Measurements from ENCODE around the gene BCL2L12. TPM values are rescaled to one million over a fixed set of nuclear protein-coding genes. Genes with fewer than 3 reads are reported as not detected.
"Not testable (repeated sequence)": the region's sequence is repeated elsewhere in the genome, so short reads cannot be mapped to it uniquely, and the experiment has no call there.

Gene BCL2L12
- total RNA-seq, 4 donors from 2014 or later: 4.7 to 8.1 (median 7.2) TPM

DNA sequence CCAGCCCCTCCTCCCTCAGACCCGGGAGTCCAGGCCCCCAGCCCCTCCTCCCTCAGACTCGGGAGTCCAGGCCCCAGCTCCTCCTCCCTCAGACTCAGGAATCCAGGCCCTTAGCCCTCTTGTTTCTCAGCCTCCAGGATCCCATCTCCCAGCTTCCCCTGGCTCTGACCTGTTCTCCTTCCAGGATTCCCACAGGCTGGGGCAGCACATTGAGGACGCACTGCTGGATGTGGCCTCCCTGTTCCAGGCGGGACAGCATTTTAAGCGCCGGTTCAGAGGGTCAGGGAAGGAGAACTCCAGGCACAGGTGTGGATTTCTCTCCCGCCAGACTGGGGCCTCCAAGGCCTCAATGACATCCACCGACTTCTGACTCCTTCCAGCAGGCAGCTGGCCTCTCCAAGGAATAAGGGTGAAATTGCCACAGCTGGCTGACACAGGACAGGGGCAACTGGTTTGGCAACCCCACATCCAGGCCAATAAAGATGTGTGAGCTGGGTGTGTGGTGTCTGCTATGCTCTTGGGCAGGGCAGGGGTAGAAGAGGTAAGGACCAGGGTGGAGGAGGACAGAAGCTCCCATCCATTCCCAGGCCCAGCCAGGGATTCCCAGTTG is 47.6 kb downstream of the BCL2L12 start:
- no peak overlapping the region for H3K27ac ChIP-seq
- intact Hi-C loops (cut with DNase I): no loop called here
- no peak for DNase-seq
- no peaks in the 10 kb centered on the region for H3K9me3 ChIP-seq
- H3K4me1 ChIP-seq: peaks cover 3% of the 10 kb centered on the region in 2 donors
- no peak overlapping the region for H3K4me3 ChIP-seq (replicated peaks in 1 of 3)
- H3K27me3 ChIP-seq: no peaks in the 10 kb centered on the region
- 71 to 76% methylated on average over 7 of the region's 8 CpGs for WGBS, 2 donors
- no peaks in the 10 kb centered on the region for H3K36me3 ChIP-seq
- TF ChIP-seq POLR2A (IDR thresholded peaks at IDR 0.05): no peak
- TF ChIP-seq, protein P1, sequence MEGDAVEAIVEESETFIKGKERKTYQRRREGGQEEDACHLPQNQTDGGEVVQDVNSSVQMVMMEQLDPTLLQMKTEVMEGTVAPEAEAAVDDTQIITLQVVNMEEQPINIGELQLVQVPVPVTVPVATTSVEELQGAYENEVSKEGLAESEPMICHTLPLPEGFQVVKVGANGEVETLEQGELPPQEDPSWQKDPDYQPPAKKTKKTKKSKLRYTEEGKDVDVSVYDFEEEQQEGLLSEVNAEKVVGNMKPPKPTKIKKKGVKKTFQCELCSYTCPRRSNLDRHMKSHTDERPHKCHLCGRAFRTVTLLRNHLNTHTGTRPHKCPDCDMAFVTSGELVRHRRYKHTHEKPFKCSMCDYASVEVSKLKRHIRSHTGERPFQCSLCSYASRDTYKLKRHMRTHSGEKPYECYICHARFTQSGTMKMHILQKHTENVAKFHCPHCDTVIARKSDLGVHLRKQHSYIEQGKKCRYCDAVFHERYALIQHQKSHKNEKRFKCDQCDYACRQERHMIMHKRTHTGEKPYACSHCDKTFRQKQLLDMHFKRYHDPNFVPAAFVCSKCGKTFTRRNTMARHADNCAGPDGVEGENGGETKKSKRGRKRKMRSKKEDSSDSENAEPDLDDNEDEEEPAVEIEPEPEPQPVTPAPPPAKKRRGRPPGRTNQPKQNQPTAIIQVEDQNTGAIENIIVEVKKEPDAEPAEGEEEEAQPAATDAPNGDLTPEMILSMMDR (IDR thresholded peaks at IDR 0.05): no peak

DNA sequence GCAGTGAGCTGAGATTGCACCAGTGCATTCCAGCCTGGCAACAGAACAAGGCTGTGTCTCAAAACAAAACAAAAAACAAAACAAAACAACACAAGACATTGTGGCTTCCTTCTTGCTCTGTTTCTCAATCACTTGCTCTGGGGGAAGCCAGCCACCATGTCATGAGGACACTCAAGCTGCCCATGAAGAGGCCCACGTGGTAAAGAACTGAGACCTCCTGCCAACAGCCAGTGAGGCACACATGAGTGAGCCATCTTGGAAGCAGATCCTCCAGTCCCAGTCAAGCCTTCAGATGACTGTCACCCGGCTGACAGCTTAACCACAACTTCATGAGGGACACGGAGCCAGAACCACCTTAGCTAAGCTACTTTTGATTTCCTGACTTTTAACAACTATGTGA is 50.4 kb downstream of the BCL2L12 start:
- H3K27me3 ChIP-seq: no peaks in the 10 kb centered on the region
- H3K27ac ChIP-seq: no peak overlapping the region
- peaks cover 3 to 6% of the 10 kb centered on the region in 2 donors for H3K4me1 ChIP-seq
- intact Hi-C loops (cut with DNase I): no loop called here
- no peaks in the 10 kb centered on the region for H3K9me3 ChIP-seq
- H3K4me3 ChIP-seq (replicated peaks in 1 of 3): no peak overlapping the region
- peak in 1 of 2 donors; percentile 6 for DNase-seq
- TF ChIP-seq, protein P1 (IDR thresholded peaks at IDR 0.05): no peak
- no peak for TF ChIP-seq POLR2A (IDR thresholded peaks at IDR 0.05)
- WGBS, 2 donors: 62 to 64% methylated on average over 3 of the region's 3 CpGs
- H3K36me3 ChIP-seq: no peaks in the 10 kb centered on the region

DNA sequence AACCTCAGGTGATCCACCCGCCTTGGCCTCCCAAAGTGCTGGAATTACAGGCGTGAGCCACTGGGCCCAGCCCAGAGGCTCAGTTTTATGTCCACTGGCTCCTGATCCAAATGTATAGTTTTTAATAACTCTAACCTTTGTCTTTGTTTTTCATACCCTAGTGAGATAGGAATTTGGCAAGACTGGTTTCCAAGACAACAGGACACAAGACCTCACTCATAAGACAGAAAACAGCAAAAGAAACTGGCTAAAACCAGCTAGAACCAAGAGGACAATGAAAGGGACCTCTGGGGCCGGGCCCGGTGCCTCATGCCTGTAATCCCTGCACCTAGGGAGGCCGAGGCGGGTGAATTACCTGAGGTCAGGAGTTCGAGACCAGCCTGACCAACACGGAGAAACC is 52.8 kb downstream of the BCL2L12 start:
- intact Hi-C loops (cut with DNase I): no loop called here
- Histone ChIP-seq H3K36me3 (no peaks in the 10 kb centered on the region), H3K4me1 (peaks cover 3 to 6% of the 10 kb centered on the region in 2 donors), H3K27me3 (no peaks in the 10 kb centered on the region), H3K27ac (peak overlapping the region in 1 of 3 donors; percentile 85), H3K9me3 (no peaks in the 10 kb centered on the region), H3K4me3 (replicated peaks in 1 of 3) (no peak overlapping the region)
- WGBS, 2 donors: 76 to 78% methylated on average over 8 of the region's 8 CpGs
- DNase-seq: no peak
- TF ChIP-seq POLR2A (IDR thresholded peaks at IDR 0.05): no peak
- TF ChIP-seq, protein P1 (IDR thresholded peaks at IDR 0.05): no peak

DNA sequence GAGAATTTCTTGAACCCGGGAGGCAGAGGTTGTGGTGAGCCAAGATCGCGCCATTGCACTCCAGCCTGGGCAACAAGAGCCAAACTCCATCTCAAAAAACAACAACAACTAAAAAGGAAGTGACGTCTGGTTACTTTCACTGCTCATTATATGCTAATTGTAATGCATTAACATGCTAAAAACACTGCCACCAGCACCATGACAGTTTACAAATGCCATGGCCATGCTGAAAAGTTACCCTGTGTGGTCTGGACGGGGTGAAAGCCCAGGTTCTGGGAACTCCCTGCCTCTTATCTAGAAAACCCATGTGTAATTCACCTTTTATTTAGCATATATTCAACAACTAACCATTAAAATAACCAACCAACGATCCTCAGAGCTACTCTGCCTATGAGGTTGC is 53.3 kb downstream of the BCL2L12 start:
- WGBS, 2 donors: 81 to 82% methylated on average over 6 of the region's 6 CpGs
- intact Hi-C loops (cut with DNase I): no loop called here
- H3K27me3 ChIP-seq: no peaks in the 10 kb centered on the region
- no peak overlapping the region for H3K4me3 ChIP-seq (replicated peaks in 1 of 3)
- no peaks in the 10 kb centered on the region for H3K36me3 ChIP-seq
- no peaks in the 10 kb centered on the region for H3K9me3 ChIP-seq
- peaks cover 3 to 6% of the 10 kb centered on the region in 2 donors for H3K4me1 ChIP-seq
- H3K27ac ChIP-seq: no peak overlapping the region
- no peak for DNase-seq
- TF ChIP-seq, protein P1 (IDR thresholded peaks at IDR 0.05): no peak
- TF ChIP-seq POLR2A (IDR thresholded peaks at IDR 0.05): no peak

DNA sequence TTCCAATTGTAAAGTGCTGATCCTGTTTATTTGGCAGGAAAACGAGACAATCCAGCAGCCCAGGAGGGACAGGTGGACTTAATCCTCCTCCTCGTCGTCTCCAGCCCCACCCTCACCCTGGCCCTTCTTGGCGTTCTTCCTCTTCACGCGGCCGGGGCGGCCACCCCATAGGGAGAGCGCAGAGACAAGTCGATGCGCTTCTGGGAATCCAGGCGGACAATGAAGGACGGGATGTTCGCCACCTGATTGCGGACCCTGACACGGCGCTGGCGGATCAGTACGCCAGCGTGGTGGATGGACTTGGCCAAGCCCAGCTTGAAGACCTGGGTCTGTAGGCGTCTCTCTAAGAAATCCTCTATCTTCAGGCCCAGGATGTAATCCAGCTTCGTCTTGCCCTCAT is 53.7 kb downstream of the BCL2L12 start:
- DNase-seq; H3K27me3 ChIP-seq; H3K36me3 ChIP-seq; H3K4me1 ChIP-seq; H3K9me3 ChIP-seq; H3K4me3 ChIP-seq (replicated peaks in 1 of 3); intact Hi-C loops (cut with DNase I); H3K27ac ChIP-seq: not testable (repeated sequence)
- WGBS, 2 donors: 74 to 83% methylated on average over 19 to 22 of the region's 22 CpGs

Small RNAs within 50 kb of the gene (microRNA-seq; reads per million reads assigned to microRNA genes)
- gene MIR5088: not detected

Small RNAs within 50 kb of the gene (small RNA-seq; reads per million reads assigned to genes)
- gene MIR5088: not detected

Other genes starting within 250 kb of the BCL2L12 start
- gene PTH2, start 242.5 kb upstream of the BCL2L12 start, total RNA-seq: not detected
- gene GFY, start 240.5 kb upstream of the BCL2L12 start, total RNA-seq: not detected
- gene SLC17A7, start 224.4 kb upstream of the BCL2L12 start, total RNA-seq: 1 to 10 TPM in 3 of 4 donors, under 1 TPM in 1; 0.73 to 1.5 (median 1.3) TPM
- 100 to 1,000 TPM in 2 of 4 donors, 10 to 100 TPM in 2; 69.7 to 125 (median 99.8) TPM for gene PIH1D1, start 214.1 kb upstream of the BCL2L12 start, total RNA-seq
- 10 to 100 TPM; 32.5 to 39.5 (median 34.2) TPM for gene ALDH16A1, start 212.7 kb upstream of the BCL2L12 start, total RNA-seq
- gene FLT3LG, start 191.7 kb upstream of the BCL2L12 start, total RNA-seq: 1 to 10 TPM; 2.8 to 7.3 (median 6.3) TPM
- gene RPL13A, start 178.3 kb upstream of the BCL2L12 start, total RNA-seq: 1,000 to 10,000 TPM; 1,542 to 2,853 (median 2,123) TPM
- 1,000 to 10,000 TPM; 1,543 to 4,390 (median 2,518) TPM for gene RPS11, start 169.5 kb upstream of the BCL2L12 start, total RNA-seq
- gene FCGRT, start 153.3 kb upstream of the BCL2L12 start, total RNA-seq: 100 to 1,000 TPM; 149 to 248 (median 180) TPM
- gene RCN3, start 137.9 kb upstream of the BCL2L12 start, total RNA-seq: 10 to 100 TPM in 3 of 4 donors, 1 to 10 TPM in 1; 9.7 to 12.6 (median 11.3) TPM
- 10 to 100 TPM; 46.1 to 94.6 (median 64.7) TPM for gene NOSIP, start 85.4 kb upstream of the BCL2L12 start, total RNA-seq
- 10 to 100 TPM in 3 of 4 donors, 1 to 10 TPM in 1; 8.9 to 29.6 (median 25.0) TPM for gene PRRG2, start 84.6 kb upstream of the BCL2L12 start, total RNA-seq
- 10 to 100 TPM in 3 of 4 donors, 1 to 10 TPM in 1; 7.3 to 15.6 (median 12.4) TPM for gene PRR12, start 74.8 kb upstream of the BCL2L12 start, total RNA-seq
- gene RRAS, start 25.8 kb upstream of the BCL2L12 start, total RNA-seq: 10 to 100 TPM; 24.0 to 44.5 (median 28.8) TPM
- gene SCAF1, start 23.7 kb upstream of the BCL2L12 start, total RNA-seq: 10 to 100 TPM; 17.5 to 38.4 (median 25.8) TPM
- 10 to 100 TPM; 41.5 to 62.5 (median 52.3) TPM for gene IRF3, start 76 bp upstream of the BCL2L12 start, total RNA-seq
- gene PRMT1, start 11.3 kb downstream of the BCL2L12 start, total RNA-seq: 100 to 1,000 TPM; 117 to 156 (median 139) TPM
- 1 to 10 TPM in 1 of 4 donors, under 1 TPM in 2, not detected in 1; 0.38 to 2.7 (median 0.45) TPM for gene ADM5, start 23.7 kb downstream of the BCL2L12 start, total RNA-seq
- 1 to 10 TPM; 1.9 to 3.9 (median 2.6) TPM for gene CPT1C, start 25.2 kb downstream of the BCL2L12 start, total RNA-seq
- under 1 TPM in 2 of 4 donors, not detected in 2; 0.22 to 0.81 TPM for gene TSKS, start 97.4 kb downstream of the BCL2L12 start, total RNA-seq
- gene AP2A1, start 101.1 kb downstream of the BCL2L12 start, total RNA-seq: 10 to 100 TPM; 48.4 to 77.6 (median 66.9) TPM
- 10 to 100 TPM; 20.1 to 40.1 (median 33.3) TPM for gene FUZ, start 147.4 kb downstream of the BCL2L12 start, total RNA-seq
- gene MED25, start 152.4 kb downstream of the BCL2L12 start, total RNA-seq: 10 to 100 TPM; 42.6 to 50.2 (median 44.9) TPM
- gene PTOV1, start 185.2 kb downstream of the BCL2L12 start, total RNA-seq: 100 to 1,000 TPM in 2 of 4 donors, 10 to 100 TPM in 2; 88.3 to 148 (median 98.9) TPM
- 100 to 1,000 TPM in 1 of 4 donors, 10 to 100 TPM in 3; 54.6 to 124 (median 84.3) TPM for gene PNKP, start 201.6 kb downstream of the BCL2L12 start, total RNA-seq
- 10 to 100 TPM; 16.7 to 26.0 (median 21.5) TPM for gene AKT1S1, start 211.4 kb downstream of the BCL2L12 start, total RNA-seq
- gene TBC1D17, start 211.8 kb downstream of the BCL2L12 start, total RNA-seq: 10 to 100 TPM; 28.5 to 41.9 (median 39.7) TPM
- under 1 TPM in 1 of 4 donors, not detected in 3; 0.83 TPM for gene IL4I1, start 231.0 kb downstream of the BCL2L12 start, total RNA-seq